ENCODE data around the gene BMP7.

The BMP7 gene

GRCh38 chr20:57157106-57157691, 109.2 kb downstream of the BMP7 start:
- DNase-seq, result no peak
- Histone ChIP-seq H3K27me3 (replicated peaks; ENCODE audit: control insufficient read depth, insufficient read depth, low read length, poor library complexity, severe bottlenecking) (no peaks in the 10 kb centered on the region), H3K36me3 (ENCODE audit: control insufficient read depth, insufficient read depth, low read length) (no peaks in the 10 kb centered on the region), H3K4me3 (ENCODE audit: insufficient read depth, low read depth, low read length, poor library complexity, severe bottlenecking) (no peak overlapping the region), H3K4me1 (ENCODE audit: control insufficient read depth, insufficient read depth, low read length, poor library complexity, severe bottlenecking) (no peaks in the 10 kb centered on the region), H3K9me3 (ENCODE audit: control insufficient read depth, low read length) (no peaks in the 10 kb centered on the region), H3K27ac (ENCODE audit: insufficient read depth, low read length, poor library complexity, severe bottlenecking) (no peak overlapping the region)

GRCh38 chr20:57156011-57156729, 110.3 kb downstream of the BMP7 start:
- Histone ChIP-seq H3K4me3 (ENCODE audit: insufficient read depth, low read depth, low read length, poor library complexity, severe bottlenecking) (no peak overlapping the region), H3K4me1 (ENCODE audit: control insufficient read depth, insufficient read depth, low read length, poor library complexity, severe bottlenecking) (no peaks in the 10 kb centered on the region), H3K27ac (ENCODE audit: insufficient read depth, low read length, poor library complexity, severe bottlenecking) (no peak overlapping the region), H3K9me3 (ENCODE audit: control insufficient read depth, low read length) (no peaks in the 10 kb centered on the region), H3K27me3 (replicated peaks; ENCODE audit: control insufficient read depth, insufficient read depth, low read length, poor library complexity, severe bottlenecking) (no peaks in the 10 kb centered on the region), H3K36me3 (ENCODE audit: control insufficient read depth, insufficient read depth, low read length) (no peaks in the 10 kb centered on the region)
- no peak for DNase-seq

- H3K9me3 ChIP-seq (ENCODE audit: control insufficient read depth, low read length), result no peaks in the 10 kb centered on the region
- DNase-seq, result no peak
These were observed 111.0 kb downstream of the BMP7 start for GRCh38 chr20:57155415-57155814.

GRCh38 chr20:57153238-57153905, 113.1 kb downstream of the BMP7 start:
- H3K4me3 ChIP-seq (ENCODE audit: insufficient read depth, low read depth, low read length, poor library complexity, severe bottlenecking), result no peak overlapping the region
- H3K27me3 ChIP-seq (replicated peaks; ENCODE audit: control insufficient read depth, insufficient read depth, low read length, poor library complexity, severe bottlenecking), result no peaks in the 10 kb centered on the region
- H3K27ac ChIP-seq (ENCODE audit: insufficient read depth, low read length, poor library complexity, severe bottlenecking), result no peak overlapping the region
- no peak for DNase-seq
- H3K36me3 ChIP-seq (ENCODE audit: control insufficient read depth, insufficient read depth, low read length), result no peaks in the 10 kb centered on the region
- H3K9me3 ChIP-seq (ENCODE audit: control insufficient read depth, low read length), result no peaks in the 10 kb centered on the region
- H3K4me1 ChIP-seq (ENCODE audit: control insufficient read depth, insufficient read depth, low read length, poor library complexity, severe bottlenecking), result no peaks in the 10 kb centered on the region

More at GRCh38 chr20:57155415-57155814, 111.0 kb downstream of the BMP7 start:
- Histone ChIP-seq H3K4me3 (ENCODE audit: insufficient read depth, low read depth, low read length, poor library complexity, severe bottlenecking) (no peak overlapping the region), H3K27ac (ENCODE audit: insufficient read depth, low read length, poor library complexity, severe bottlenecking) (no peak overlapping the region), H3K4me1 (ENCODE audit: control insufficient read depth, insufficient read depth, low read length, poor library complexity, severe bottlenecking) (no peaks in the 10 kb centered on the region), H3K36me3 (ENCODE audit: control insufficient read depth, insufficient read depth, low read length) (no peaks in the 10 kb centered on the region), H3K27me3 (replicated peaks; ENCODE audit: control insufficient read depth, insufficient read depth, low read length, poor library complexity, severe bottlenecking) (no peaks in the 10 kb centered on the region)

- Histone ChIP-seq H3K27me3 (replicated peaks; ENCODE audit: control insufficient read depth, insufficient read depth, low read length, poor library complexity, severe bottlenecking) (no peaks in the 10 kb centered on the region), H3K9me3 (ENCODE audit: control insufficient read depth, low read length) (no peaks in the 10 kb centered on the region), H3K36me3 (ENCODE audit: control insufficient read depth, insufficient read depth, low read length) (no peaks in the 10 kb centered on the region), H3K27ac (ENCODE audit: insufficient read depth, low read length, poor library complexity, severe bottlenecking) (no peak overlapping the region), H3K4me3 (ENCODE audit: insufficient read depth, low read depth, low read length, poor library complexity, severe bottlenecking) (no peak overlapping the region), H3K4me1 (ENCODE audit: control insufficient read depth, insufficient read depth, low read length, poor library complexity, severe bottlenecking) (no peaks in the 10 kb centered on the region)
- DNase-seq, result no peak
These were observed 113.9 kb downstream of the BMP7 start for GRCh38 chr20:57152557-57152956.

- Histone ChIP-seq H3K4me3 (ENCODE audit: insufficient read depth, low read depth, low read length, poor library complexity, severe bottlenecking) (no peak overlapping the region), H3K27ac (ENCODE audit: insufficient read depth, low read length, poor library complexity, severe bottlenecking) (no peak overlapping the region), H3K27me3 (replicated peaks; ENCODE audit: control insufficient read depth, insufficient read depth, low read length, poor library complexity, severe bottlenecking) (no peaks in the 10 kb centered on the region), H3K9me3 (ENCODE audit: control insufficient read depth, low read length) (no peaks in the 10 kb centered on the region), H3K4me1 (ENCODE audit: control insufficient read depth, insufficient read depth, low read length, poor library complexity, severe bottlenecking) (no peaks in the 10 kb centered on the region), H3K36me3 (ENCODE audit: control insufficient read depth, insufficient read depth, low read length) (no peaks in the 10 kb centered on the region)
- DNase-seq, result no peak
These were observed 115.9 kb downstream of the BMP7 start for GRCh38 chr20:57150559-57150958.

- DNase-seq, result no peak
- H3K36me3 ChIP-seq (ENCODE audit: control insufficient read depth, insufficient read depth, low read length), result no peaks in the 10 kb centered on the region
- H3K4me3 ChIP-seq (ENCODE audit: insufficient read depth, low read depth, low read length, poor library complexity, severe bottlenecking), result no peak overlapping the region
- no peaks in the 10 kb centered on the region for H3K4me1 ChIP-seq (ENCODE audit: control insufficient read depth, insufficient read depth, low read length, poor library complexity, severe bottlenecking)
- H3K27me3 ChIP-seq (replicated peaks; ENCODE audit: control insufficient read depth, insufficient read depth, low read length, poor library complexity, severe bottlenecking), result no peaks in the 10 kb centered on the region
- no peak overlapping the region for H3K27ac ChIP-seq (ENCODE audit: insufficient read depth, low read length, poor library complexity, severe bottlenecking)
- no peaks in the 10 kb centered on the region for H3K9me3 ChIP-seq (ENCODE audit: control insufficient read depth, low read length)
These were observed 118.2 kb downstream of the BMP7 start for GRCh38 chr20:57148263-57148662.

- no peaks in the 10 kb centered on the region for H3K9me3 ChIP-seq (ENCODE audit: control insufficient read depth, low read length)
- no peaks in the 10 kb centered on the region for H3K4me1 ChIP-seq (ENCODE audit: control insufficient read depth, insufficient read depth, low read length, poor library complexity, severe bottlenecking)
- no peaks in the 10 kb centered on the region for H3K36me3 ChIP-seq (ENCODE audit: control insufficient read depth, insufficient read depth, low read length)
- no peak for DNase-seq
- no peaks in the 10 kb centered on the region for H3K27me3 ChIP-seq (replicated peaks; ENCODE audit: control insufficient read depth, insufficient read depth, low read length, poor library complexity, severe bottlenecking)
- no peak overlapping the region for H3K27ac ChIP-seq (ENCODE audit: insufficient read depth, low read length, poor library complexity, severe bottlenecking)
- H3K4me3 ChIP-seq (ENCODE audit: insufficient read depth, low read depth, low read length, poor library complexity, severe bottlenecking), result no peak overlapping the region
These were observed 119.3 kb downstream of the BMP7 start for GRCh38 chr20:57147185-57147584.

- H3K4me1 ChIP-seq (ENCODE audit: control insufficient read depth, insufficient read depth, low read length, poor library complexity, severe bottlenecking), result no peaks in the 10 kb centered on the region
- H3K27me3 ChIP-seq (replicated peaks; ENCODE audit: control insufficient read depth, insufficient read depth, low read length, poor library complexity, severe bottlenecking), result no peaks in the 10 kb centered on the region
- H3K9me3 ChIP-seq (ENCODE audit: control insufficient read depth, low read length), result no peaks in the 10 kb centered on the region
- H3K36me3 ChIP-seq (ENCODE audit: control insufficient read depth, insufficient read depth, low read length), result no peaks in the 10 kb centered on the region
- H3K4me3 ChIP-seq (ENCODE audit: insufficient read depth, low read depth, low read length, poor library complexity, severe bottlenecking), result no peak overlapping the region
- no peak overlapping the region for H3K27ac ChIP-seq (ENCODE audit: insufficient read depth, low read length, poor library complexity, severe bottlenecking)
- DNase-seq, result no peak
These were observed 120.3 kb downstream of the BMP7 start for GRCh38 chr20:57146155-57146554.

GRCh38 chr20:57145089-57145631, 121.3 kb downstream of the BMP7 start:
- H3K27me3 ChIP-seq (replicated peaks; ENCODE audit: control insufficient read depth, insufficient read depth, low read length, poor library complexity, severe bottlenecking), result no peaks in the 10 kb centered on the region
- no peak for DNase-seq
- no peaks in the 10 kb centered on the region for H3K36me3 ChIP-seq (ENCODE audit: control insufficient read depth, insufficient read depth, low read length)
- H3K9me3 ChIP-seq (ENCODE audit: control insufficient read depth, low read length), result no peaks in the 10 kb centered on the region
- H3K4me1 ChIP-seq (ENCODE audit: control insufficient read depth, insufficient read depth, low read length, poor library complexity, severe bottlenecking), result no peaks in the 10 kb centered on the region
- no peak overlapping the region for H3K4me3 ChIP-seq (ENCODE audit: insufficient read depth, low read depth, low read length, poor library complexity, severe bottlenecking)
- H3K27ac ChIP-seq (ENCODE audit: insufficient read depth, low read length, poor library complexity, severe bottlenecking), result no peak overlapping the region
